ENCODE measurements around the gene LANCL1. TPM values are rescaled to one million over a fixed set of nuclear protein-coding genes. Genes with fewer than 3 reads are reported as not detected.

LANCL1 gene
- total RNA-seq, 1 experiment from 2014 or later: 34.1 TPM

GRCh38 chr2:210445116-210445707 lies 31.3 kb downstream of the LANCL1 start:
- Mint-ChIP-seq H3K36me3 (ENCODE audit: insufficient read depth, unreplicated experiment) (peaks cover 10% of the 10 kb centered on the region), H3K9me3 (ENCODE audit: unreplicated experiment) (peaks cover 20% of the 10 kb centered on the region), H3K4me1 (ENCODE audit: insufficient read depth, unreplicated experiment) (no peaks in the 10 kb centered on the region), H3K27ac (ENCODE audit: low read depth, unreplicated experiment) (no peak overlapping the region), H3K27me3 (ENCODE audit: insufficient read depth, unreplicated experiment) (no peaks in the 10 kb centered on the region), H3K4me3 (ENCODE audit: unreplicated experiment) (no peak overlapping the region)
- POLR2A ChIA-PET: no interaction called here
- intact Hi-C loops (cut with micrococcal nuclease): no loop called here
- CTCF ChIA-PET: interaction anchor here (0.7 to 2.3 kb wide), 5 partner anchors 17 to 651 kb away, joined by 4 to 9 read pairs (median 6); no protein-coding TSS in a partner anchor
- TF ChIP-seq CTCF (IDR thresholded peaks at IDR 0.05; ENCODE audit: unreplicated experiment): peak; percentile 67
- BruUV-seq (replicated peaks): no TSS peak
- DNase-seq (ENCODE audit: unreplicated experiment): peak; percentile 28

GRCh38 chr2:210443527-210443926 lies 33.0 kb downstream of the LANCL1 start:
- CTCF ChIA-PET: interaction anchor here (0.7 to 1.8 kb wide), 5 partner anchors 11 to 652 kb away, joined by 3 to 5 read pairs (median 4); no protein-coding TSS in a partner anchor
- Mint-ChIP-seq H3K27ac (ENCODE audit: low read depth, unreplicated experiment) (peak overlapping the region; percentile 5), H3K9me3 (ENCODE audit: unreplicated experiment) (peaks cover 18% of the 10 kb centered on the region), H3K4me3 (ENCODE audit: unreplicated experiment) (no peak overlapping the region), H3K4me1 (ENCODE audit: insufficient read depth, unreplicated experiment) (no peaks in the 10 kb centered on the region), H3K27me3 (ENCODE audit: insufficient read depth, unreplicated experiment) (no peaks in the 10 kb centered on the region), H3K36me3 (ENCODE audit: insufficient read depth, unreplicated experiment) (peaks cover 25% of the 10 kb centered on the region)
- POLR2A ChIA-PET: no interaction called here
- DNase-seq (ENCODE audit: unreplicated experiment): no peak
- TF ChIP-seq CTCF (IDR thresholded peaks at IDR 0.05; ENCODE audit: unreplicated experiment): no peak
- no TSS peak for BruUV-seq (replicated peaks)
- intact Hi-C loops (cut with micrococcal nuclease): no loop called here

GRCh38 chr2:210442878-210443277 lies 33.7 kb downstream of the LANCL1 start:
- H3K4me1 Mint-ChIP-seq (ENCODE audit: insufficient read depth, unreplicated experiment): no peaks in the 10 kb centered on the region
- peaks cover 27% of the 10 kb centered on the region for H3K36me3 Mint-ChIP-seq (ENCODE audit: insufficient read depth, unreplicated experiment)
- intact Hi-C loops (cut with micrococcal nuclease): no loop called here
- no TSS peak for BruUV-seq (replicated peaks)
- ChIA-PET POLR2A (no interaction called here), CTCF (interaction anchor here (0.7 to 1.5 kb wide), 3 partner anchors 20 to 175 kb away, joined by 3 to 4 read pairs (median 3); no protein-coding TSS in a partner anchor)
- peaks cover 12% of the 10 kb centered on the region for H3K9me3 Mint-ChIP-seq (ENCODE audit: unreplicated experiment)
- TF ChIP-seq CTCF (IDR thresholded peaks at IDR 0.05; ENCODE audit: unreplicated experiment): no peak
- DNase-seq (ENCODE audit: unreplicated experiment): no peak
- H3K4me3 Mint-ChIP-seq (ENCODE audit: unreplicated experiment): no peak overlapping the region
- H3K27ac Mint-ChIP-seq (ENCODE audit: low read depth, unreplicated experiment): no peak overlapping the region
- no peaks in the 10 kb centered on the region for H3K27me3 Mint-ChIP-seq (ENCODE audit: insufficient read depth, unreplicated experiment)

- CTCF ChIA-PET: interaction anchor here (0.7 to 1.1 kb wide), 3 partner anchors 101 to 465 kb away, joined by 3 read pairs; no protein-coding TSS in a partner anchor
- H3K4me1 Mint-ChIP-seq (ENCODE audit: insufficient read depth, unreplicated experiment): no peaks in the 10 kb centered on the region
- no peak overlapping the region for H3K4me3 Mint-ChIP-seq (ENCODE audit: unreplicated experiment)
- POLR2A ChIA-PET: no interaction called here
- H3K9me3 Mint-ChIP-seq (ENCODE audit: unreplicated experiment): peaks cover 8% of the 10 kb centered on the region
- no peak for TF ChIP-seq CTCF (IDR thresholded peaks at IDR 0.05; ENCODE audit: unreplicated experiment)
- no TSS peak for BruUV-seq (replicated peaks)
- intact Hi-C loops (cut with micrococcal nuclease): no loop called here
- H3K36me3 Mint-ChIP-seq (ENCODE audit: insufficient read depth, unreplicated experiment): peaks cover 23% of the 10 kb centered on the region
- DNase-seq (ENCODE audit: unreplicated experiment): no peak
- no peak overlapping the region for H3K27ac Mint-ChIP-seq (ENCODE audit: low read depth, unreplicated experiment)
- H3K27me3 Mint-ChIP-seq (ENCODE audit: insufficient read depth, unreplicated experiment): no peaks in the 10 kb centered on the region
Measured at GRCh38 chr2:210442457-210442856, 34.1 kb downstream of the LANCL1 start.
